ENCODE results near the gene INVS.

Gene INVS

DNA sequence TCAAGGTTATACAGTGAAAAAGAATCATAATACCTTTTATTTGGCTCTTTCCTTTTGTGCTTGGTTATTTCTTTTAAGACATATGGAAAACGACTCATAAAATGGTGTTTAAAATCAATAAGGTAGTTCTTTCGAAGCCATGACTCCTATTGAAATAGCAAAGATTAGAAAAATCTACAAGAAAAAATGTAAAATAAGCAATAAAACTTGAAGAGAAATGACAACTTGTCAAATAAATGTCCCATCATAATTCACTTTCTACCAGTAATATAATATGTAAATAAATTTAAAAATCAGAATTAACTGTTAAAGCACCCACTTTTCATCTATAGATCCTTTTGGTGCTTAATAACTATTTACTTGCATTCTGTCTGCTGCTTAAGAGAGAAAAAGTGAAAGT lies 241.2 kb downstream of the INVS start:
- DNase-seq = no peak

- no peak for DNase-seq
These were observed 242.8 kb downstream of the INVS start for GRCh38 chr9:100341889-100342288.

GRCh38 chr9:100346836-100347235 lies 247.8 kb downstream of the INVS start:
- no peak for DNase-seq

GRCh38 chr9:100350188-100350587 lies 251.1 kb downstream of the INVS start:
- DNase-seq = no peak

Measured in NCI-H82 (cell line).